NCI-H2107 (cell line): ENCODE data around the gene PHKA2.

Experiments used
- DNase-seq: peaks from one replicate; lab custom pipeline; 2025; lab: John Stamatoyannopoulos, UW

PHKA2 gene

GRCh38 chrX:18927558-18927957 is 56.4 kb downstream of the PHKA2 start:
- DNase-seq: no peak

GRCh38 chrX:18924507-18925088 is 59.3 kb downstream of the PHKA2 start:
- no peak for DNase-seq

- DNase-seq: no peak
These were observed 63.3 kb downstream of the PHKA2 start for GRCh38 chrX:18920566-18920965.

GRCh38 chrX:18920079-18920478 is 63.8 kb downstream of the PHKA2 start:
- DNase-seq: no peak

- DNase-seq: no peak
These were observed 66.1 kb downstream of the PHKA2 start for GRCh38 chrX:18917831-18918230.

GRCh38 chrX:18906286-18906685 is 77.6 kb downstream of the PHKA2 start:
- no peak for DNase-seq

GRCh38 chrX:18900401-18900976 is 83.4 kb downstream of the PHKA2 start:
- no peak for DNase-seq

GRCh38 chrX:18899796-18900380 is 84.0 kb downstream of the PHKA2 start:
- no peak for DNase-seq

- DNase-seq: no peak
These were observed 85.4 kb downstream of the PHKA2 start for GRCh38 chrX:18898492-18898891.

- no peak for DNase-seq
These were observed 85.8 kb downstream of the PHKA2 start for GRCh38 chrX:18898091-18898490.

GRCh38 chrX:18897611-18898010 is 86.3 kb downstream of the PHKA2 start:
- no peak for DNase-seq

- DNase-seq: no peak
These were observed 87.0 kb downstream of the PHKA2 start for GRCh38 chrX:18896680-18897544.

- DNase-seq: no peak
These were observed 88.5 kb downstream of the PHKA2 start for GRCh38 chrX:18895189-18895951.

GRCh38 chrX:18894156-18894555 is 89.8 kb downstream of the PHKA2 start:
- no peak for DNase-seq

- DNase-seq: no peak
These were observed 90.4 kb downstream of the PHKA2 start for GRCh38 chrX:18893536-18893935.

- DNase-seq: no peak
These were observed 91.0 kb downstream of the PHKA2 start for GRCh38 chrX:18892899-18893298.

- no peak for DNase-seq
These were observed 92.4 kb downstream of the PHKA2 start for GRCh38 chrX:18891548-18891945.

- no peak for DNase-seq
These were observed 93.0 kb downstream of the PHKA2 start for GRCh38 chrX:18890724-18891547.

GRCh38 chrX:18890049-18890381 is 93.9 kb downstream of the PHKA2 start:
- DNase-seq: no peak

GRCh38 chrX:18889346-18890048 is 94.4 kb downstream of the PHKA2 start:
- no peak for DNase-seq

GRCh38 chrX:18888281-18888680 is 95.6 kb downstream of the PHKA2 start:
- DNase-seq: no peak
